Measurements from ENCODE around the gene ATF6.

GRCh38 chr1:161983725-161984124, 217.6 kb downstream of the ATF6 start:
- no peak for TF ChIP-seq RAD21 (IDR thresholded peaks at IDR 0.05; ENCODE audit: low read length)
- no peak for TF ChIP-seq CTCF (conservative IDR thresholded peaks at IDR 0.05; ENCODE audit: low read depth, low read length)
- no peak for TF ChIP-seq SMC3 (IDR thresholded peaks at IDR 0.05; ENCODE audit: low read depth, low read length)
- TF ChIP-seq MXI1 (IDR thresholded peaks at IDR 0.05; ENCODE audit: borderline replicate concordance, low read depth, low read length): no peak
- no peak for TF ChIP-seq CEBPB (IDR thresholded peaks at IDR 0.05; ENCODE audit: low read depth, low read length)
- no peak for TF ChIP-seq POLR2A (IDR thresholded peaks at IDR 0.05; ENCODE audit: low read depth, low read length)
- no peak for TF ChIP-seq NFE2L2 (IDR thresholded peaks at IDR 0.05; ENCODE audit: low read depth, low read length)
